Dendritic cell treated with granulocyte-macrophage colony-stimulating factor and Interleukin-4, amounts not matched to agents 40 ng/mL and 50 ng/mL, for 4 days (primary cell): ENCODE measurements around the gene PRM1.
"Not testable (repeated sequence)": the region's sequence is repeated elsewhere in the genome, so short reads cannot be mapped to it uniquely, and the experiment has no call there.

Experiments
- H3K27ac Mint-ChIP-seq: one replicate; pipeline ENCODE4 v1.8.0; 2022; ENCODE audit warnings: mild to moderate bottlenecking, mixed read lengths
- H3K27me3 Mint-ChIP-seq: one replicate; pipeline ENCODE4 v1.8.0; 2022; ENCODE audit warnings: mild to moderate bottlenecking, mixed read lengths
- H3K36me3 Mint-ChIP-seq: one replicate; pipeline ENCODE4 v1.8.0; 2022; ENCODE audit warnings: low read depth, mixed read lengths
- H3K4me1 Mint-ChIP-seq: one replicate; pipeline ENCODE4 v1.8.0; 2022; ENCODE audit warnings: low read depth, mixed read lengths
- H3K4me3 Mint-ChIP-seq: one replicate; pipeline ENCODE4 v1.8.0; 2022; ENCODE audit warnings: mild to moderate bottlenecking, moderate library complexity, mixed read lengths
- H3K9me3 Mint-ChIP-seq: one replicate; pipeline ENCODE4 v1.8.0; 2022; ENCODE audit warnings: mixed read lengths
- intact Hi-C: fragments of 100-400 bp; cut with micrococcal nuclease; formaldehyde crosslinking; loops from one replicate; pipeline ENCODE4 v1.15.0; 2022

PRM1 gene

DNA sequence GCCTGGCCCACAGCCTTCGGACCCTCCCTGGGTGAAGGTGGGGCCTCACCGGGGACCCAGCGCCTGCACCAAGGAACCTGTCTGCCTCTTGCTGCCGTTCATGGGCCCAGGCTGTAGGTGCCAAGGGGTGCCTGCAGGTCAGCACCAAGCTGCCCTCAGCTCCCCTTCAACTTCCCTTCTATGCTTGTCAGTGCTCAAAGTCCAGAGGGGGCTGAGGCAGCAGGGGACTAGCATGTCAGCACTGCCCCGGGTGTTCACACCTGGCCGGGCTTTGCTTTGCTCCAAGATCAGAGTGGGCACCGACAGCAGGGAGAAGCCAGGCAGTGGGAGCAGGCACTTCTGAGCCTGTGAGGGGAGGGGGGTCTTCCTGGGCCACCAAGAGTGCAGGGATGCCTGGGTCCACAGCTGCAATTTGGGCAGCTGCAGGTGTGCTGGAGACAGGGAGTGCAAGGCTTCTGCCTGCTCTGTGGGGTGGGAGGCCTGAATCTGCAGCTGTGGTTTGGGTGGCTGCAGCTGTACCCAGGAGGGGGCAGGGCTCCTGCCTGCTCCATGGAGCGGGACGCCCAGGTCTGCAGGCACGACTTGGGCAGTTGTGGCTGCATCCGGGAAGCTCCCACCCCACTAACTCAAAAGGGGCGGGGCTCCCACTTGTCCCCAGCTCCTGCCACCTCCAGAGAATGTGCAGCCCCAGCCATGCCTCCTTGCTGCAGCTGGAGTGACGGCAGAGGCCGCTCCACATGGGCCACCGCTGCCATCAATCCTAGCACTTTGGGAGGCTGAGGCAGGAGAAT is 27.6 kb upstream of the PRM1 start:
- H3K36me3 Mint-ChIP-seq = no peaks in the 10 kb centered on the region
- peaks cover 17% of the 10 kb centered on the region for H3K27me3 Mint-ChIP-seq
- H3K27ac Mint-ChIP-seq = peak overlapping the region; percentile 56
- peaks cover 87% of the 10 kb centered on the region for H3K4me1 Mint-ChIP-seq
- intact Hi-C loops = loop anchor here (5.0 kb wide), 1 partner anchor 49 kb away; no protein-coding TSS in a partner anchor
- H3K4me3 Mint-ChIP-seq = no peak overlapping the region
- no peaks in the 10 kb centered on the region for H3K9me3 Mint-ChIP-seq

- Mint-ChIP-seq H3K4me1 (peaks cover 87% of the 10 kb centered on the region), H3K4me3 (no peak overlapping the region), H3K27ac (peak overlapping the region; percentile 56), H3K9me3 (no peaks in the 10 kb centered on the region), H3K27me3 (peaks cover 21% of the 10 kb centered on the region), H3K36me3 (no peaks in the 10 kb centered on the region)
- intact Hi-C loops = loop anchor here (5.0 kb wide), 1 partner anchor 49 kb away; no protein-coding TSS in a partner anchor
These were observed 26.7 kb upstream of the PRM1 start for GRCh38 chr16:11307639-11308492.

- Mint-ChIP-seq H3K9me3 (no peaks in the 10 kb centered on the region), H3K36me3 (no peaks in the 10 kb centered on the region), H3K27ac (peak overlapping the region; percentile 56), H3K4me1 (peaks cover 79% of the 10 kb centered on the region), H3K4me3 (no peak overlapping the region), H3K27me3 (peaks cover 23% of the 10 kb centered on the region)
- intact Hi-C loops = loop anchor here (5.0 kb wide), 1 partner anchor 50 kb away; no protein-coding TSS in a partner anchor
These were observed 26.0 kb upstream of the PRM1 start for GRCh38 chr16:11306997-11307638.

DNA sequence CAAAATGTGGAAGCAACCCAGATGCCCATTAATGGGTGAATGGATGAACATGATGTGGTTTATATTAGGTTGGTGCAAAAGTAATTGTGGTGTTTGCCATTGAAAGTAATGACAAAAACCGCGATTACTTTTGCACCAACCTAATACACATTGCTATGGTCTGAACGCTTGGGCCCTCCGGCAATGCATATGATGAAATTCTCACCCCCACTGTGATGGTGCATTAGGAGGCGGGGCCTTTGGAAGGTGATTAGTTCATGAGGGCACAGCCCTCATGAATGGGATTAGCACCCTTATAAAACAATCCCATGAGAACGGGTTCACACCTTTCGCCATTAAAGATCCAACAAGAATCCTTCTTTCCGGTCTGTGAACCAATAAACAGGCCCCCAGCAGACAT is 25.3 kb upstream of the PRM1 start:
- H3K9me3 Mint-ChIP-seq = no peaks in the 10 kb centered on the region
- peak overlapping the region; percentile 56 for H3K27ac Mint-ChIP-seq
- no peak overlapping the region for H3K4me3 Mint-ChIP-seq
- intact Hi-C loops = loop anchor here (5.0 kb wide), 1 partner anchor 51 kb away; no protein-coding TSS in a partner anchor
- peaks cover 25% of the 10 kb centered on the region for H3K27me3 Mint-ChIP-seq
- peaks cover 72% of the 10 kb centered on the region for H3K4me1 Mint-ChIP-seq
- no peaks in the 10 kb centered on the region for H3K36me3 Mint-ChIP-seq

DNA sequence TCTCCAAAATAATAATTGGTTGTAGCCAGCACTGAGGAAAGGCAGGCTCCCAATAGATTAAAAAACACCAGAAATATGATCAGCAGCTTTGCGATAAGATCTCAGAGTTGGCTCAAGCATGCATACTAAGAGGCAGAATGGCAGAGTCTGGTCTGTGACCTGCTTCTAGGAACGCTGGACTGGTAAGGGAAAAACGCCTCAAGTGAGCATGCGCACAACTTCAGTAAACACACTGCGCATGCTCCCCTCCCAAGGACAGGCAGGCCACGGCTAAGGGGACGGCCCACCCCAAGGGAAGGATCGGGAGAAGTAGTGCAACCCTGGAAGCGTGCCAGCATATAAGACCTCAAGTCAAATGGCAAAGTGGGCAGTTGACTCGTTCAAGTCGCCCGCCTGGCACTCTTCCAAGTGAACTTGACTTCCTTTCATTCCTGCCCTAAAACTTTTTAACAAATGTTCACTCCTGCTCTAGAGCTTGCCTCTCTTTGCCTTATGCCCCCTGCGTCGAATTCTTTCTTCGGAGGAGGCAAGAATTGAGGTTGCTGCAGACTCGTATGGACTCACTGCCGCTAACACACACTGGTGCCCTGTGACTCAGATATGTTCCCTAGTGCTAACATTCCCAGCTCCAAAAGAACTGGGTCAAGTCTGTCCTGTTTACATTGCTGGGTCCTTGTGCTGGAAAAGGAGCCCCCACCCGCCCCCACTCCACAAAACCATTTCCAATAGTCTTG is 22.4 kb upstream of the PRM1 start:
- intact Hi-C loops = no loop called here
- Mint-ChIP-seq H3K36me3 (no peaks in the 10 kb centered on the region), H3K4me1 (peaks cover 52% of the 10 kb centered on the region)

DNA sequence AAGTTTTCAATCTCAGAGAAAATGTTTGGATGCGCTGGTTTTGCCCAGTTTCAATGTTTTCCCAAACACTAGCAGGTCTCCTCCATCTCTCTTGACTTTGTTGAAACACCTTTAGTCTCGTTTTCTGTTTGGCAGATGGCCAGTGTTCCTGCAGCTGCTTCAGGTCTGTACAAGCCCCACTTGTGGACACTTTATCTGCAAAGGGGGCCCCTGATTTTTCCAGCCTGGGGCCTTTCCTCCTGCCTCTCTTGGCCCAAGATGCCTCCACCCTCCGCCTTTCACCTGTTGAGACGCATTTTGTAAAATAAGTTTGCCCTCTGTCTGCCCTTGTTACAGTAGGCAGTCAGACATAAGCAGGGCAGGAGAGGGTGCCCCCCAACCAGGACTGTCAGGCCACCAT is 21.8 kb upstream of the PRM1 start:
- Mint-ChIP-seq H3K4me1 (peaks cover 51% of the 10 kb centered on the region), H3K27me3 (peaks cover 29% of the 10 kb centered on the region), H3K36me3 (no peaks in the 10 kb centered on the region), H3K4me3 (no peak overlapping the region), H3K27ac (no peak overlapping the region), H3K9me3 (no peaks in the 10 kb centered on the region)
- intact Hi-C loops = no loop called here

More for the DNA sequence above, 22.4 kb upstream of the PRM1 start:
- peaks cover 30% of the 10 kb centered on the region for H3K27me3 Mint-ChIP-seq
- H3K4me3 Mint-ChIP-seq = no peak overlapping the region
- no peaks in the 10 kb centered on the region for H3K9me3 Mint-ChIP-seq
- no peak overlapping the region for H3K27ac Mint-ChIP-seq

DNA sequence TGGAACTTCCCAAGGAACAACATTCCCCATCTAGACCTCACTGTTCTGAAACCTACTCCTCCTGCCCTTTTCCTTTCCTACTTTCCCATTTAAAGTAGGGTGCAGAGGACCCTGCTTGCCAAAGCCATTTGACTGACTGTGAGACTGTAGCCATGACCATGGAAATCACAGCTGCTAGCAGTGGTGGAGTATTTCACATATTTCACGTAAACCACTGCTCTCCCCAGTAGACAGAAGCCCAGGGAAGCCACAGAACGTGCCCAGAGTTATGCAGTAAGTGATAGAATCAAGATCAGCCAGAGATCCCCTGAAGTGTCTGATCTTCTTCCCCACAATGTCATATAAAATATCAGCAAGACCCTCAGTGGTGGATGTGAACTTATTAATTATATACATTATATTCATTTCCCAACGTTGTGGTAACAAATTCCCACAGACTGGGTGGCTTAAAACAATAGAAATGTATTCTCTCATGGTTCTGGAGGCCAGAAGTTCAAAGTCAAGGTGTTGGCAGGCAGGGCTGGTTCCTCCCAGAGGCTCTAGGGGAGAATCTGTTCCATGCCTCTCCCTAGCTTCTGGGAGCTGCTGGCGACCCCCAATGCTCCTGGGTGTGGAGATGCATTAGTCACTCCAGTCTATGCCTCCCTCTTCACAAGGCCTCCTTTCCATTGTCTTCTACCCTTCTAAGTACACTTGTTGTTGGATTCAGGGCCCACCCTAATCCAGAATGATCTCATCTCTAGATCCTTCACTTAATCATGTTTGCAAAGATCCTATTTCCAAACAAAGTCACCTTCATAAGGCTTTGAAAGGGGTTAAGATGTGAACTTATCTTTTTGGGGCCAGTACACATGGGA is 20.7 kb upstream of the PRM1 start:
- Mint-ChIP-seq H3K4me1 (peaks cover 51% of the 10 kb centered on the region), H3K27me3 (peaks cover 29% of the 10 kb centered on the region), H3K9me3 (no peaks in the 10 kb centered on the region), H3K27ac (peak overlapping the region; percentile 25), H3K36me3 (no peaks in the 10 kb centered on the region), H3K4me3 (no peak overlapping the region)
- intact Hi-C loops = no loop called here

GRCh38 chr16:11300560-11300892 is 19.4 kb upstream of the PRM1 start:
- Mint-ChIP-seq H3K36me3 (no peaks in the 10 kb centered on the region), H3K27me3 (peaks cover 29% of the 10 kb centered on the region), H3K4me3 (no peak overlapping the region), H3K27ac (no peak overlapping the region), H3K9me3 (no peaks in the 10 kb centered on the region), H3K4me1 (peaks cover 45% of the 10 kb centered on the region)
- intact Hi-C loops = no loop called here

DNA sequence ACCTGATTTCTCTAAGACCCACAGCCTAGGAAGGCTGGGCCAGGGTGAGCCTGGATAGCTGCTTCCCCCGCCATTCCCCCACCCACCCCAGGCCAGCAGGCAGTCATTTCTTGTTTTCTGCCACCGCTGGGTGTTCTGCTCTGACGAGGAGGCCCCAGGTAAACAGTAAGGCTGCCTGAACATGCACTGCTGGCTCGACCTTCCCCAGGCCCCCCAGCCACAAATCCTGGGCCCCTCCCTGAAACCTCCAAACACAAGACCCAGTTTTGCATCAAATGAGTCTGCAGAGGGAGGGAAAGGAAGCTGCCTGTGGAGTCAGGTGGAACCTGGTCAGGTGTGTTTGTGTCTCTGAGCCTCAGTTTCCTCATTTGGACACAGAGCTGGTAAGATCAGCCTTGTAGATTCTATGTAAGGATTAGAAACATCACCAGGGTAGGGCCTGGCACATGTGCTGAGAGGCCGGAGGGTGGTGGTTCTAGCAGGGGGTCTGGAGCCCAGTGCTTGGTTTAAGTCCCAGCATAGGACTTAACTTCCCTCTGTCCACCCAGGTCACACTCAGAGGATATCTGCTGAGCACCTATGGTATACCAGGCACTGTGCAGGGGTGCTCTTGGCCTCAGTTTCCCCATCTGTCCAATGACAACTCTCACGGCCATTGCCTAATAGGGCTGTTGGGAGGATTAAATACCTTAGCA is 18.9 kb upstream of the PRM1 start:
- Mint-ChIP-seq H3K9me3 (no peaks in the 10 kb centered on the region), H3K4me3 (no peak overlapping the region), H3K4me1 (peaks cover 45% of the 10 kb centered on the region), H3K36me3 (no peaks in the 10 kb centered on the region), H3K27me3 (peaks cover 32% of the 10 kb centered on the region), H3K27ac (no peak overlapping the region)
- intact Hi-C loops = loop anchor here (5.0 kb wide), 1 partner anchor 43 kb away; the partner anchor contains the start of gene SOCS1

DNA sequence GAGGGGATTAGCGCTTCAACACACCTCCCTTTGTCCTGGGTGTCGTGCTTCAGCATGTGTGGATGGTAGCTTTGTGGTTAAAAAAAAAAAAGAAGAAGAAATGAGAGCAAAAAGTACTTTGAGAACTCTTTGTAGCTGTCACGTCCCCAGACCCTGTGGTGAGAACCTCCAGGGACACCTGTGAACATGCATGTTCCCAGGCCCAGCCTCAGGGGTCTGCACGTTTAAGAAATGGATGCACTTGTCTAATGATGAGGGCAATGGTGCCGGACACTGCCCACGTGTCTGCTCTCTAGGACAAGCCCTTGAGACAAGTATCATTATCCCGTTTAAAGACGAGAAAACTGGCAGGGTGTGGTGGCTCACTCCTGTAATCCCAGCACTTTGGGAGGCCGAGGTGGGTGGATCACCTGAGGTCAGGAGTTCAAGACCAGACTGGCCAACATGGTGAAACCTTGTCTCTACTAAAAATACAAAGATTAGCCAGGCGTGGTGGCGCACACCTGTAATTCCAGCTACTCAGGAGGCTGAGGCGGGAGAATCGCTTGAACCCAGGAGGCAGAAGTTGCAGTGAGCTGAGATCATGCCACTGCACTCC is 17.9 kb upstream of the PRM1 start:
- intact Hi-C loops = loop anchor here (5.0 kb wide), 1 partner anchor 42 kb away; the partner anchor contains the start of gene SOCS1
- H3K36me3 Mint-ChIP-seq, H3K9me3 Mint-ChIP-seq, H3K4me3 Mint-ChIP-seq: not testable (repeated sequence)
- Mint-ChIP-seq H3K4me1 (peaks cover 39% of the 10 kb centered on the region), H3K27ac (peak overlapping the region; percentile 30), H3K27me3 (peaks cover 35% of the 10 kb centered on the region)

DNA sequence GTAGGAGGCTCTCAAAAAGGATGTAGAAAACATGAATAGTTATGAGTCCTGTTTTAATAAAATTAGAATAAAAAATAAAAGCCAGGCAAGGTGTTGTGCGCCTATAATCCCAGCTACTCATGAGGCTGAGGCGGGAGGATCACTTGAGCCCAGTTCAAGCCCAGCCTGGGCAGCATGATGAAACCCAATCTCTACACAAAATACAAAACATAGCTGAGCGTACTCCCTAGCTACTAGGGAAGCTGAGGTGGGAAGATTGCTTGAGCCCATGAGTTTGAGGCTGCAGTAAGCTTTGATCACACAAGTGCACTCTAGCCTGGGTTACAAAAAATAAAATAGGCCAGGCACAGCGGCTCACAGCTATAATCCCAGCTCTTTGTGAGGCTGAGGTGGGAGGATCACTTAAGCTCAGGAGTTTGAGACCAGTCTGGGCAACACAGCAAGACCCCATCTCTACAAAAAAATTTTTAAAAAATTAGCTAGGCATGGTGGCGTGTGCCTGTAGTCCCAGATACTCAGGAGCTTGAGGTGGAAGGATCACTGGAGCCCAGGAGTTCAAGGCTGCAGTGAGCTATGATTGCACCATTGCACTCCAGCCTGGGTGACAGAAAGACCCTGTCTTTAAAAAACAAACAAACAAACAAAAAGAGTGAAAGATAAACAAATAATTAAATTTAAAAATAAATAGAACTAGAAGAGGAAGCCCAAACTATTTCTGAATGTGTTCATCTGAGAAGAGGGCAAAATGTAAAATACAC is 17.2 kb upstream of the PRM1 start:
- Mint-ChIP-seq H3K9me3 (no peaks in the 10 kb centered on the region), H3K4me1 (peaks cover 32% of the 10 kb centered on the region), H3K27ac (peak overlapping the region; percentile 72), H3K27me3 (peaks cover 33% of the 10 kb centered on the region), H3K36me3 (no peaks in the 10 kb centered on the region), H3K4me3 (no peak overlapping the region)
- intact Hi-C loops = loop anchor here (5.0 kb wide), 1 partner anchor 41 kb away; the partner anchor contains the start of gene SOCS1
